HG02852 (cell line): ENCODE results near the gene TMPRSS3.

ENCODE experiments used
- ATAC-seq: cut with Tn5 transposase; IDR thresholded peaks from one replicate; pipeline ENCODE4 v1.9.1; 2021; ENCODE audit warnings: mild to moderate bottlenecking, moderate library complexity; ENCODE audit not compliant: unreplicated experiment

The TMPRSS3 gene

DNA sequence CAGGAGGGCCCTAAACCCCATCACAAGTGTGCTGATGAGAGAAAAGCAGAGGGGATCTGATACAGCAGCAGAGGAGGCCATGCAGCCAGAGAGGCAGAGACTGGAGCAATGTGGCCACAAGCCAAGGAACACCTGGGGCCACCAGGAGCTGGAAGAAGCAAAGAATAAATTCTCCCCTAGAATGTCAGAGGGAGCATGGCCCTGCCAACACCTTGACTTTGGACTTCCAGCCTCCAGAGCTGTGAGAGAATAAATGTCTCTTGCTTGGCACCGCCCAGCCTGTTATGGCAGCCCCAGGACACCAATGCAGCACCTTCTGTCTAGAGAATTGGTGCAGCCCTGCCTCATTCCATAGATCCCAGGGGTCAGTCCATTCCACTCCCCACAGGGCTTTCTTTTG lies 33.2 kb upstream of the TMPRSS3 start:
- ATAC-seq: no peak

DNA sequence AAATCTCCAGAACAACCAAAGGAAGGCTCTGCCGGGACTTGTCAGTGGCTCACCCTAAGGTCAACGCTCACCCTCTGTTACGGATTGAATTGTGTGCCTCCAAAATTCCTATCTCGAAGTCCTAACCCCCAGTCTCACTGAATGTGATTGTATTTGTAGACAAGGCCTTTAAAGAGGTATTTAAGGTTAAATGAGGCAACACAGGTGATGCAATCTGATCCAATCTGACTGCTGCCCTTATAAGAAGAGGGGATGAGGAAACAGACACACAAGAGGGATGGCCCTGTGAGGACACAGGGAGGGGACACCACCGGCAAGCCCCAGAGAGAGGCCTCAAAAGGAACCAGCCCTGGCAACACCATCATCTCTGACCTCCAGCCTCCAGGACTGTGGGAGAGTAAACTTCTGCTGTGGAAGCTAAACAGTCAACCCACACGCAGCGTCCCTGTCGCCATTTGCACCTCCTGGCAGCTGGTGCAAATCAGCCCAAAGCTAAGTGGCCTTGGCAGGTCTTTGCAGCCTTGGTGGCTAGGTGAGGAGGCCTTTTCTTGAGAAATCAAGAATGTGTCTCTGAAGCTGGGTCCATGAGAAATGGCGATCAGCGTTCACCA lies 32.1 kb upstream of the TMPRSS3 start:
- ATAC-seq: no peak

- ATAC-seq: no peak
Observed at GRCh38 chr21:42426876-42427480, 31.1 kb upstream of the TMPRSS3 start.

- ATAC-seq: no peak
Observed at GRCh38 chr21:42426424-42426823, 30.6 kb upstream of the TMPRSS3 start.

GRCh38 chr21:42425591-42425990 lies 29.7 kb upstream of the TMPRSS3 start:
- ATAC-seq: no peak

DNA sequence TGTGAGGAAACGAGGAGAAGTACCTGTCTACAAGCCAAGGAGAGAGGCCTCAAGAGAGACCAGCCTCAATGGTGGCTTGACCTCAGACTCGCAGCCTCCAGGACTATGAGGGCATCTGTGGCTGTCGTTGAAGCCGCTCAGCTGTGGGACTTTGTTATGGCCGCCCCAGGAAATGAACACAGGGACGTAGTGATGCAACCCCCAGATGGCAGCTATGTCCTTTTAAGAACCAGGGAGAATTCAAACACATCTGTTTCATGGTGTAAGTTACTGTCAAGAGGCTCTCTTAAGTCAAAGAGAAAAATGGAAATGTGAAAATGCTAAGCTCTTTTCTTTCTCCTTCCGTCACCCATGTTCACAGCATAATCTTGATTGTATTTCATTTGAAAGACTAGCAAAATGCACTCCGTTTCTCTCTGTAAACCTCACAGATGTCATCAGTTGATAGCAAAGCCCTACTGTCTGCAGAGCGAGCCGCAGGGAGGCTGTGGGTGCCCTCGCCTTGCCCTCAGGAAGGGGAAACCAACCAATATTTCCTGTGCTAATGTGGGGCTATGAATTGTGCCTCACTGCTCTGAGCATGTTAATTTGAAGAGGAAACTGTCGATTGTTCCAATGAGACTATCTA lies 29.2 kb upstream of the TMPRSS3 start:
- no peak for ATAC-seq

- ATAC-seq: no peak
Observed at GRCh38 chr21:42423685-42424084, 27.8 kb upstream of the TMPRSS3 start.

GRCh38 chr21:42423197-42423675 lies 27.4 kb upstream of the TMPRSS3 start:
- peak; percentile 65 for ATAC-seq

GRCh38 chr21:42421018-42421793 lies 25.4 kb upstream of the TMPRSS3 start:
- no peak for ATAC-seq

DNA sequence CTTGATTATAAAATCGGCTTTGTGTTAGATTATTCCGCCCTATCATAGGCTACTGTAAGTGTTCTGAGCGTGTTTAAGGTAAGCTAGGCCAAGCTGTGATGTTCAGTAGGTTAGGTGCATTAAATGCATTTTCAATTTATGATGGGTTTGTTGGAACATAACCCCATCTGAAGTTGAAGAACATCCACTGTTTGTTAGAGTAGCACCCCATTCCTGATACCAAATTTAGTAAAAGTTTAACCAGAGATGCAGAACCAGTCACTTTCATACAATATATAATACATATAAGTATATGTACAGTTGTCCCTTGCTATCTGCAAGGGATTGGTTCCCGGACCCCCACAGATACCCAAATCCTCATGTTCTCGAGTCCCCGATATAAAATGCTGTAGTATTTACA lies 24.0 kb upstream of the TMPRSS3 start:
- no peak for ATAC-seq

GRCh38 chr21:42418886-42419285 lies 23.0 kb upstream of the TMPRSS3 start:
- ATAC-seq: no peak

DNA sequence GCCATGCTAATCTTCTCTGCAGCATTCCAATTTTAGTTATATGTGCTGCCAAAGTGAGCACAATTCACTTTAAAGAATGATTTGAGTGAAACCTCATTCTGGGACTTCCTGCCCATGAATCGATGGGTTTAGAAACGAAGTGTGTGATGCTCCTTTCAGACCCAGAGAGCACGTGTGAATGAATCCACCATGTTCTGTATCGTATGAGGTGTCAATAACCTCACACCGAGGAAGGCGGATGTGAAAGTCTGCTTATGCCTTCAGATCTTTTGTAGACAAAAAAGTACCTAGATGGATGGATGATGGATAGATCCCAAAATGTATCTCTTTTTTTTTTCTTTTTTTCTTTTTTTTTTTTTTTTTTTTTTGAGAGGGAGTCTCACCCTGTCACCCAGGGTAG lies 21.7 kb upstream of the TMPRSS3 start:
- ATAC-seq: no peak

DNA sequence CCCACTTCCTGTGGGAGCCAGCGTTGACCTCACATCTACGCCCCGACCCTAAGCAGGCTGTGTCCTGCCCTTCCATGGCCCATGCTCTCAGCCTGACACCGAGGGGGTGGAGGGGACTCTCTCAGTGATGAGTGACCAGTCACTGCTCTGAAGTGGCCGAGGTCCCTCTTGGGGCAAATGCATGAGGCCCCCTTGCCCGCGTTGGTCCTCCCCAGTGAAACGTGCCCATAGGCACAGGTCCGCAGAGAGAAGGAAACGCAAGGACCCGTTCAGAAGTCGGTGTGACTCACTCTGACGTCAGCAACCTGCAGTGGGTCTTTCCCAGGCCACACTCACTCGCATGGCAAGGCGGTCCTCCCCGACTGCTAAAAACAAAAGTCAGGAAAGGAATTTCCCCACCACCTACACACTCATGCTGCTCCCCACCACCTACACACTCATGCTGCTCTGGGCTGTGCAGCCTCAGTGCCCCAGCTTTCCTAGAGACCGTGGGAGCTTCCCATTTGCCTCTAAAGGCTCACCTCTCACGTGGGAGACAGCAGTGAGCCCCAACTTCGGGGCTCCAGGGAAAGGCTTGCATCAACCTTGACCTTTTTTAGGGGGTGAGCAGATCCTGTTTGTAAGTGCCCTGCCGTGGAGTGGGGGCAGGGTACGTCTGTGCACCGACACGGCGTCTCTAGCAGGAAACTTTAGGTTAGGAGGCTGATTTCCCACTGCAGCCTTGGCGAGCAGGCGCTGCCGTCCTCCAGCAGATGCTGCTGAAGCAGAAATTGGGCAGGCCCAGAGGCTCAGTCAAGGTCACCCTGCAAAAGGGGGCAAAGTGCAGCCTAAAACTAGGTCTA lies 19.3 kb upstream of the TMPRSS3 start:
- peak; percentile 79 for ATAC-seq

DNA sequence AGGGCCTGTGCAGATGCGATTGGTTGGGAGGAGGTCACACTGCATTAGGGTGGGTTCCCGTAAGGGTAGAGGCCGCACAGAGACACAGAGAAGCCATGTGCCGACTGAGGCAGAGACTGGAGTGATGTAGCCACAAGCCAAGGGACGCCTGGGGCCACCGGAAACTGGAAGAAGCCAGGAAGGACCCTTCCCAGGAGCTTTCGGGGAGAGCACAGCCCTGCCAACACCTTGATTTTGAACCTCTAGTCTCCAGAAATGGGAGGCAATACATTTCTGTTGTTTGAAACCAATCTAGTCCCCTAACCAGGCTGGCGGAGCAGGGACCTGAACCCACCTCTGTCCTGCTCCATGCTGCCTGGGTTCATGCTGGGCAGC lies 18.7 kb upstream of the TMPRSS3 start:
- no peak for ATAC-seq

DNA sequence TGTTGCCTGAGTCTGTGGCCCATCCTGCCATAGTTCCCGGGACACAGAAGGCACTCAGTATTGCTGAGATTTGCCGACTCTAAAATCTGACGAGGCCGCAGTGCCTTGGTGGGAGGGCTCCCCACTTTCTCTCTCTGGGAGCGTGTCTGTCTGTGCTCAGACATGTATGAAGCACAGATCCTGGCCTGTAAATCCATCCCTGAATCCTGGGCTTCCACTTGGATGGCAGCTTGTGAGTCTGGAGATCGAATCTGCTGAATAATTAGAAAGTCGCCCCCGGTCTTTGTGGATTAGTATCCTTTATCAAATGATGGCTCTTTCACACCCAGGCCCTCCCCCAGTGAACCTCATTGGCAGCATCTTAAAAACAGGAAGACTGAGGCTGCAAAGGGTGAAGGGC lies 18.2 kb upstream of the TMPRSS3 start:
- no peak for ATAC-seq

- ATAC-seq: no peak
Observed at GRCh38 chr21:42413500-42413899, 17.6 kb upstream of the TMPRSS3 start.

- no peak for ATAC-seq
Observed at GRCh38 chr21:42413093-42413492, 17.2 kb upstream of the TMPRSS3 start.

DNA sequence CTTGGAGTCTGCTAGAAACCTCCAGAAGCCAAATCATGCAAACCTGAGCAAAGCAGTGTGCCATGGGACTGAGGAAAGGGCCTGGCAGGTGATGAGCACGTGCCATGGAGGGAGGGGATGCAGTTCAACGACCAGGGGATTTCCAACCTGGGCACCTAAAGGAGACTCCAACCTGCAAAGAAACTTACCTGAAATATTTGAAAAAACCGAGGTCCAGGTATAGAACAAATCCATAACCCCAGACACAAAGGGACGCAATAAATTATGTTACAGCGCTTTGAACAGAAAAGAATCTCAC lies 16.7 kb upstream of the TMPRSS3 start:
- no peak for ATAC-seq

DNA sequence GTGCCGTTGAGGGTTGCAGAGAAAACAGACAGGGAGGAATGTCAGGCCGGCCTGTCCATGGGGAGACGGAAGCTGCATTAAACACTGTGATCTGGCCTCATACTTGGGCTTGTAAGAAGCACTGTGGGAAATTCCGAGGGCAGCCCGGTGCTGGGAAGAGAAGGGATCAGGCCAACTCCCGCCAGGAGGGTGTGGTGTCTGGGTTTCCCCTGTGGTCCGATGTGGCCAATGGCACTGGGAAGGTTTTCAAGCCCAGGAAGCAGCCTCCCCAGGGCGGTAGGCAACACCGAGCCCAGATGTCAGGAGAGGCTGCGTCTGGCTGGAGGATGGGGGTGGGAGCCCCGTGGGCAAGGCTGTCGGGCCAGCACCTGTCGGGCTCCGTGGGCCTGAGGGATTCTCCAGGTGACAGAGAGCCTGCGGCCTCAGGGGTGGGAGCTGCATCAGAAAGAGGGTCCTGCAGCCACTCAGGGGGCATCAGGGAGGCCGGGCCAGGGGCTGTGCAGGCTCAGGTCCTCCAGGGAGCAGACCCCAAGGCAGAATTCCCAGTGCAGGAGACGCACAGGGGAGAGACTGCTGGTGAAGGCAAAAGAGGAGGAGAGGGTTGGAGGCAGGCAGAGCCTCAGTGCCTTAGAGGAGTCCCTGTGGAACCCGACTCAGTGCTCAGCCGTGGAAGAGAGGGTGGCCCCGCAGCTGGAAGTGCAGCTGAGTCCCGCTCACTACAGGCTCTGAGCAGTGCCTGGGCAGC lies 16.2 kb upstream of the TMPRSS3 start:
- no peak for ATAC-seq

DNA sequence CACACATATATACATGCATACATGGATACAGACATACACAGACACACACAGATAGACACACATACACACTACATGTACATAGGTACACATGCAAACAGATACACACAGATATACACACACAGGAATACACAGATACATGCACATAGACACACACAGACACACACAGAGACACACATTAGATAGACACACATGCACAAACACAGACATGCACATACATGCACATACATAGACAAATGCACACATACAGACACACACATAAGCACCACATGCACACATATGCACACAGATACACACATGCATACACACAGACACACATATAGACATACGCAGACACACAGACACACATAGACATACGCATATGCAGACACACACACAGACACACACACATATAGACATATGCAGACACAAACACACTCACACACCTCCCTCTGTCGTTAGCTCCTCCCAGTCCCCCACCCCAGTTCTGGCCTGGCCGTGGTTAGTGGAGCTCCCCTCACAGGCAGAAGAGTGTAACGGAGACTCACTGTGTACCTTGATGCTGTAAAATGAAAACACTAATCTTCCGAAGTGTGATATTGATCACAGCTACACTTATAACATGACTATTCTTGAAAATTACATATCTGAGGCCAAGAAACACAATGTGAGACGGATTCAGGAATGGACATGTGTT lies 15.5 kb upstream of the TMPRSS3 start:
- ATAC-seq: no peak
